ENCODE results near the gene GALNT18. TPM values are rescaled to one million over a fixed set of nuclear protein-coding genes. Genes with fewer than 3 reads are reported as not detected.

Gene GALNT18
- total RNA-seq, 6 experiments from 2014 or later: 3.7 to 11.4 (median 7.8) TPM

- ATAC-seq (no peak), DNase-seq (no peak)
- intact Hi-C loops (cut with DNase I): no loop called here
- Histone ChIP-seq H3K27me3 (no peaks in the 10 kb centered on the region), H3K36me3 (no peaks in the 10 kb centered on the region), H3K4me3 (no peak overlapping the region), H3K9me3 (no peaks in the 10 kb centered on the region), H3K4me1 (peaks cover 0 to 46% (median 14%) of the 10 kb centered on the region in 4 donors), H3K27ac (no peak overlapping the region)
- TF ChIP-seq CTCF (IDR thresholded peaks at IDR 0.05): no peak
- no peak for TF ChIP-seq POLR2A (IDR thresholded peaks at IDR 0.05)
- 91% methylated on average over 8 of the region's 13 CpGs for WGBS (ENCODE audit: insufficient coverage, low coverage, low lambda C conversion rate, missing lambda C conversion rate)
Observed at GRCh38 chr11:11445441-11446185, 176.2 kb downstream of the GALNT18 start.

GRCh38 chr11:11444804-11445131 lies 177.0 kb downstream of the GALNT18 start:
- TF ChIP-seq CTCF (IDR thresholded peaks at IDR 0.05) (no peak), POLR2A (IDR thresholded peaks at IDR 0.05) (no peak)
- no peak overlapping the region for H3K4me3 ChIP-seq
- no peaks in the 10 kb centered on the region for H3K36me3 ChIP-seq
- H3K27ac ChIP-seq: no peak overlapping the region
- DNase-seq (no peak), ATAC-seq (peak in 1 of 4 donors; percentile 6)
- H3K9me3 ChIP-seq: no peaks in the 10 kb centered on the region
- WGBS (ENCODE audit: insufficient coverage, low coverage, low lambda C conversion rate, missing lambda C conversion rate): 18% methylated on average over 4 of the region's 5 CpGs
- no peaks in the 10 kb centered on the region for H3K27me3 ChIP-seq
- intact Hi-C loops (cut with DNase I): no loop called here
- H3K4me1 ChIP-seq: peaks cover 0 to 49% (median 16%) of the 10 kb centered on the region in 4 donors

- H3K27ac ChIP-seq: no peak overlapping the region
- no peaks in the 10 kb centered on the region for H3K27me3 ChIP-seq
- no peak overlapping the region for H3K4me3 ChIP-seq
- intact Hi-C loops (cut with DNase I): no loop called here
- ATAC-seq: peak; percentile 43 to 66 (median 56)
- TF ChIP-seq CTCF (IDR thresholded peaks at IDR 0.05): no peak
- no peak for TF ChIP-seq POLR2A (IDR thresholded peaks at IDR 0.05)
- H3K4me1 ChIP-seq: peaks cover 0 to 47% (median 16%) of the 10 kb centered on the region in 4 donors
- DNase-seq: no peak
- no peaks in the 10 kb centered on the region for H3K36me3 ChIP-seq
- H3K9me3 ChIP-seq: no peaks in the 10 kb centered on the region
- WGBS (ENCODE audit: insufficient coverage, low coverage, low lambda C conversion rate, missing lambda C conversion rate): 81% methylated on average over 6 of the region's 13 CpGs
Observed at GRCh38 chr11:11444027-11444803, 177.6 kb downstream of the GALNT18 start.

GRCh38 chr11:11442791-11443190 lies 179.0 kb downstream of the GALNT18 start:
- intact Hi-C loops (cut with DNase I): no loop called here
- Histone ChIP-seq H3K36me3 (no peaks in the 10 kb centered on the region), H3K9me3 (no peaks in the 10 kb centered on the region), H3K4me3 (no peak overlapping the region), H3K27me3 (no peaks in the 10 kb centered on the region), H3K27ac (no peak overlapping the region), H3K4me1 (peaks cover 0 to 47% (median 16%) of the 10 kb centered on the region in 4 donors)
- no peak for DNase-seq
- no peak for TF ChIP-seq CTCF (IDR thresholded peaks at IDR 0.05)
- TF ChIP-seq POLR2A (IDR thresholded peaks at IDR 0.05): no peak
- no CpG with 5 or more reads among the region's 5 CpGs for WGBS (ENCODE audit: insufficient coverage, low coverage, low lambda C conversion rate, missing lambda C conversion rate)
- ATAC-seq: peak in 1 of 4 donors; percentile 11

Data from right lobe of liver (tissue), 6 donors.